SJCRH30 (cell line): ENCODE data around the gene DRG2. TPM values are rescaled to one million over a fixed set of nuclear protein-coding genes. Genes with fewer than 3 reads are reported as not detected.
A peak's percentile ranks its signal among the peaks of the same experiment; 100 is the strongest.

Source experiments
- DNase-seq, 2 experiments: peaks; one replicate each; pipeline ENCODE4 v3.0.0-alpha.2; 2015 to 2020
- H3K27ac ChIP-seq: fragments of 250-450 bp; sonication (Bioruptor Pico); 2 replicates; pipeline ENCODE4 v1.5.1; 2020; ENCODE audit warnings: mild to moderate bottlenecking, moderate library complexity
- H3K27me3 ChIP-seq: fragments of 250-450 bp; sonication (Bioruptor Pico); 2 replicates; pipeline ENCODE4 v1.5.1; 2020; ENCODE audit warnings: mild to moderate bottlenecking, moderate library complexity
- H3K36me3 ChIP-seq: fragments of 250-450 bp; sonication (Bioruptor Pico); 2 replicates; pipeline ENCODE4 v1.5.1; 2020; ENCODE audit warnings: mild to moderate bottlenecking, moderate library complexity
- H3K4me1 ChIP-seq: fragments of 250-450 bp; sonication (Bioruptor Pico); 2 replicates; pipeline ENCODE4 v1.5.1; 2020; ENCODE audit warnings: mild to moderate bottlenecking, moderate library complexity
- H3K4me3 ChIP-seq: fragments of 250-450 bp; sonication (Bioruptor Pico); 2 replicates; pipeline ENCODE4 v1.5.1; 2020; ENCODE audit warnings: mild to moderate bottlenecking, moderate library complexity
- H3K9me3 ChIP-seq: fragments of 250-450 bp; sonication (Bioruptor Pico); replicated peaks from 2 replicates; pipeline ENCODE4 v1.5.1; 2020; ENCODE audit warnings: mild to moderate bottlenecking, moderate library complexity
- total RNA-seq: library from RNA; depleted of rRNA; stranded (reverse); fragments of >200 nt; shearing (Covaris generic); gene quantifications from 2 replicates; pipeline ENCODE4 v1.2.3, GENCODE V29; 2014

DRG2 gene
- total RNA-seq, 1 experiment from 2014 or later, result 72.2 TPM

DNA sequence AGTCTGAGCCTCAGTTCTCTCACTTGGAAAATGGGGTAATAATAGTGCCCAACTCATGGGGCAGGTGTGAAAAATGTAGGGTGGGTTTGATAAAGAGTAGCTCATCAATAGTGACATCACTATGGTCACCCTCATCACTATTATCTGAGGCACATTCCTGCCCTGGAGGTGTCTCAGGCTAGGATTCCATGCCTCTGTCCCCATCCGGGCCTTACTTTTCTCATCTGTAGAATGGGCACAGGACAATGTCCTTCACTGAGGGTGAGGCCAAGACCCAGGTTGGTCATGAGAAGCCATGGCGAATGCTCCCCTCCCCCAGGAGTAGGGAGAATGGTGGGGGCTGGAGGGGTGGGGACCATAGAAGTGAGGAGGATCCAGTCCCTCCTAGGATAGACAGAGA, 51.3 kb downstream of the DRG2 start:
- DNase-seq, result no peak
- peaks cover 18% of the 10 kb centered on the region for H3K27me3 ChIP-seq
- no peaks in the 10 kb centered on the region for H3K36me3 ChIP-seq
- no peak overlapping the region for H3K4me3 ChIP-seq
- no peaks in the 10 kb centered on the region for H3K9me3 ChIP-seq
- no peak overlapping the region for H3K27ac ChIP-seq
- peaks cover 2% of the 10 kb centered on the region for H3K4me1 ChIP-seq

- Histone ChIP-seq H3K4me3 (no peak overlapping the region), H3K27ac (no peak overlapping the region), H3K9me3 (no peaks in the 10 kb centered on the region), H3K4me1 (peaks cover 6% of the 10 kb centered on the region), H3K36me3 (no peaks in the 10 kb centered on the region), H3K27me3 (peaks cover 15% of the 10 kb centered on the region)
- DNase-seq, result no peak
Observed at GRCh38 chr17:18139498-18139897, 51.8 kb downstream of the DRG2 start.

- DNase-seq, result peak; percentile 60 to 71
- Histone ChIP-seq H3K4me3 (no peak overlapping the region), H3K4me1 (peaks cover 6% of the 10 kb centered on the region), H3K36me3 (no peaks in the 10 kb centered on the region), H3K27ac (no peak overlapping the region), H3K9me3 (no peaks in the 10 kb centered on the region), H3K27me3 (peaks cover 11% of the 10 kb centered on the region)
Observed at GRCh38 chr17:18139949-18140348, 52.2 kb downstream of the DRG2 start.

- no peaks in the 10 kb centered on the region for H3K9me3 ChIP-seq
- DNase-seq, result no peak
- no peaks in the 10 kb centered on the region for H3K36me3 ChIP-seq
- no peak overlapping the region for H3K4me3 ChIP-seq
- H3K27ac ChIP-seq, result no peak overlapping the region
- H3K4me1 ChIP-seq, result peaks cover 6% of the 10 kb centered on the region
- peaks cover 4% of the 10 kb centered on the region; the same call in 1 of the 2 replicates for H3K27me3 ChIP-seq
Observed at GRCh38 chr17:18140648-18141047, 52.9 kb downstream of the DRG2 start.

- no peaks in the 10 kb centered on the region for H3K36me3 ChIP-seq
- H3K9me3 ChIP-seq, result no peaks in the 10 kb centered on the region
- 0 out of 2 replicates have a peak, but pooled peaks cover 3% of the 10 kb centered on the region for H3K27me3 ChIP-seq
- peaks cover 6% of the 10 kb centered on the region for H3K4me1 ChIP-seq
- peak; percentile 64 to 93 for DNase-seq
- no peak overlapping the region for H3K4me3 ChIP-seq
- H3K27ac ChIP-seq, result no peak overlapping the region
Observed at GRCh38 chr17:18141210-18141803, 53.6 kb downstream of the DRG2 start.

- no peak overlapping the region for H3K27ac ChIP-seq
- H3K4me3 ChIP-seq, result no peak overlapping the region
- no peaks in the 10 kb centered on the region for H3K36me3 ChIP-seq
- H3K4me1 ChIP-seq, result peaks cover 6% of the 10 kb centered on the region
- H3K9me3 ChIP-seq, result no peaks in the 10 kb centered on the region
- no peak for DNase-seq
- 0 out of 2 replicates have a peak, but pooled peaks cover 3% of the 10 kb centered on the region for H3K27me3 ChIP-seq
Observed at GRCh38 chr17:18142417-18142816, 54.7 kb downstream of the DRG2 start.

DNA sequence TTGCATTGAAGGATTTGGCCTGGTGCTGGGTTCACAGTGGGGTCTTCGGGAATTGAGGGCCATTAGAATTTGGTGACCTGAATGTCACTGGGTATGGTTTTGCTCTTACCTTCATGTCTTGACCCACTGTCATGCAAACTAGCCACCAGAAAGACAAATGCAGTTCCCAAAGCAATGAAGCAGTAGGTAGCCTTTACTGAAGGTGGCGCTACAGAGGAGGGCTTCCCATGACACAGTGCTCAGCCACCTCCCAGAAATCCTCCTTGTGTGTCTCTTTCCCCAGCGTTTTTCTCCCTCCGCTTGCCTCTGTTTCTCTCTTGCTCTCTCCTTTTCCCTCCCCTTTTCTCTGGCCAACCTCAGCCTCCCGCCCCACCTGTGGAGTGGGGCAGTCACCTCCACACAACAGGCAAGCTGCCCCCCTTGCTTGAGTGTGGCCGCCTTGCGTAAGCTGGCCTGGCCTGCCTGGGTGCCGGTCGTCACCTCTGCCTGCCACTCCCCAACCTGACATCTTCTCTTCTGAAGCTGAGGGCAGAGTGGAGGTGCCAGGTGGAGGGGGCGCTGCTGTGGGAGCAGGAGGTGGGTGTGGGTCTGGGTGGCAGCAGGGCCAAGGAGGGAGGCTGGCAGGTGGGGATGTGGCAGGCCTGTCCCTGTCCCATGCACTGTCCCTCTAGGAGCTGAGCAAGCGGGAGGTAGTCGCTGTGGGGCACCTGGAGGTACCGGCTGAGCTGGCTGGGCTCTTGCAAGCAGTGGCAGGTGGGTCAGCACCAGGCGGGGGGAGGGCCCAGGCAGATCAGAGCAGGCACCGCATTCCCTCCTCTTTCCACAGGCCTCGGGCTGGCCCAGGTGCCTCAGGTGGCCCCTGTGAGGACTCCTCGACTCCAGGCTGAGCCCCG, 55.5 kb downstream of the DRG2 start:
- H3K27me3 ChIP-seq, result 0 out of 2 replicates have a peak, but pooled peaks cover 3% of the 10 kb centered on the region
- H3K9me3 ChIP-seq, result no peaks in the 10 kb centered on the region
- H3K36me3 ChIP-seq, result no peaks in the 10 kb centered on the region
- H3K27ac ChIP-seq, result no peak overlapping the region
- peak; percentile 59 to 83 for DNase-seq
- H3K4me1 ChIP-seq, result peaks cover 6% of the 10 kb centered on the region
- H3K4me3 ChIP-seq, result no peak overlapping the region

GRCh38 chr17:18144261-18144660, 56.5 kb downstream of the DRG2 start:
- no peak overlapping the region for H3K27ac ChIP-seq
- 0 out of 2 replicates have a peak, but pooled peaks cover 3% of the 10 kb centered on the region for H3K27me3 ChIP-seq
- H3K4me3 ChIP-seq, result no peak overlapping the region
- peaks cover 6% of the 10 kb centered on the region for H3K4me1 ChIP-seq
- no peaks in the 10 kb centered on the region for H3K9me3 ChIP-seq
- DNase-seq, result peak; percentile 58 to 80
- no peaks in the 10 kb centered on the region for H3K36me3 ChIP-seq

DNA sequence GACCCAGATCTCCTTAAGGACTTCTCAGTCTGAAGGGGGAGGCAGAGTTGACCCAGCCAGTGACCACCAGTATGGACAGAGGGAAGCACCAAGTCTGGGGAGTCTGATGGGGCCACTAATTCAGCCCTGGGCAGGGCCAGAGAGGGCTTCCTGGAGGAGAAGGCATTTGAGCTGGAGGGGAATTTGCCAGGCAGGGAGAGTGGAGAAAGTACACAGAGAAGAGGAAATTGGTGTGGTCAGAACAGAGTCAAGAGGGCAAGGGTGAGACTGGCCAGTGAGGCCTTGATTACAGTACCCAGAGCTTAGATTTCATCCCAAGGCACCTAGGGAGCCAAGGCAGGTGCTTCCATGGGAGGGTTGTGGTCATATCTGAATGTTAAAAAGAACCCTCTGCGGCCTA, 57.1 kb downstream of the DRG2 start:
- DNase-seq, result no peak
- no peak overlapping the region for H3K27ac ChIP-seq
- no peak overlapping the region for H3K4me3 ChIP-seq
- H3K4me1 ChIP-seq, result peaks cover 6% of the 10 kb centered on the region
- H3K27me3 ChIP-seq, result 0 out of 2 replicates have a peak, but pooled peaks cover 3% of the 10 kb centered on the region
- H3K9me3 ChIP-seq, result no peaks in the 10 kb centered on the region
- H3K36me3 ChIP-seq, result no peaks in the 10 kb centered on the region

DNA sequence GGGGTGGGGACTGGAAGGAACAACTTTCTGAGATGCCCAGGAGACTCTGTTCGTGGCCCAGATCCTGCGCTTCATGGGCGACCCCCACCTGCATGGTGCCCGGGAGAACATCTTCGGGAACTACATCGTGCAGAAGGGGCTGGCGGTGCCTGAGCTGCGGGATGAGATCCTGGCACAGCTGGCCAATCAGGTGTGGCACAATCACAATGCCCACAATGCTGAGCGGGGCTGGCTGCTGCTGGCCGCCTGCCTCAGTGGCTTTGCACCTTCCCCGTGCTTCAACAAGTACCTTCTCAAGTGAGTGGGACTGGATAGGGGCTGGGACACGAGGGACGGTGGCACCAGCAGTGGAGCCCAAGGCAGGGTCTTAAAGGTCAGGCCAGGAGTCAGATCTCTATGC, 58.1 kb downstream of the DRG2 start:
- Histone ChIP-seq H3K36me3 (no peaks in the 10 kb centered on the region), H3K9me3 (no peaks in the 10 kb centered on the region), H3K4me1 (peaks cover 6% of the 10 kb centered on the region), H3K4me3 (no peak overlapping the region), H3K27me3 (no peaks in the 10 kb centered on the region), H3K27ac (no peak overlapping the region)
- no peak for DNase-seq

DNA sequence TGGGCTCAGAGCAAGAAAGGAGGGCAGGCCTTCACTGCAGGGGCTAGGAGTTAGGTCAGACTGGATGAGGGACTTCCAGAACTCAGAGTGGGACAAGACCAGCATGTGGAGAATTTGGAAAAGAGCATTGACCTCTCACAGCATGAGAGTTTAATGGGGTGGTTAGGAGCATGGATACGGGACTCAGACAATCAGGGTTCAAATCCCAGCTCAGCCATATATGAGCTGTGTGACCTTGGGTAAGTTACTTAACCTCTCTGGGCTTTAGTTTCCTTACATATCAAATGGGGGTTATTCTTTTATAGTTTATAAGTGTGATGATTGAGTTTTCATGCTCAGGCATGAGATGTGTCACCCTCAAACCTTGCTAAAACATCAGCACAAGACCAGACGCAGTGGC, 58.5 kb downstream of the DRG2 start:
- Histone ChIP-seq H3K9me3 (no peaks in the 10 kb centered on the region), H3K36me3 (no peaks in the 10 kb centered on the region)
- DNase-seq, result no peak

GRCh38 chr17:18146980-18147379, 59.2 kb downstream of the DRG2 start:
- H3K4me3 ChIP-seq, result no peak overlapping the region
- DNase-seq, result no peak
- peaks cover 6% of the 10 kb centered on the region for H3K4me1 ChIP-seq
- no peaks in the 10 kb centered on the region for H3K9me3 ChIP-seq
- no peaks in the 10 kb centered on the region for H3K36me3 ChIP-seq
- H3K27ac ChIP-seq, result no peak overlapping the region
- H3K27me3 ChIP-seq, result no peaks in the 10 kb centered on the region

More for the DNA sequence above, 58.5 kb downstream of the DRG2 start:
- H3K27me3 ChIP-seq, result no peaks in the 10 kb centered on the region
- H3K4me1 ChIP-seq, result peaks cover 6% of the 10 kb centered on the region
- H3K4me3 ChIP-seq, result no peak overlapping the region
- no peak overlapping the region for H3K27ac ChIP-seq

DNA sequence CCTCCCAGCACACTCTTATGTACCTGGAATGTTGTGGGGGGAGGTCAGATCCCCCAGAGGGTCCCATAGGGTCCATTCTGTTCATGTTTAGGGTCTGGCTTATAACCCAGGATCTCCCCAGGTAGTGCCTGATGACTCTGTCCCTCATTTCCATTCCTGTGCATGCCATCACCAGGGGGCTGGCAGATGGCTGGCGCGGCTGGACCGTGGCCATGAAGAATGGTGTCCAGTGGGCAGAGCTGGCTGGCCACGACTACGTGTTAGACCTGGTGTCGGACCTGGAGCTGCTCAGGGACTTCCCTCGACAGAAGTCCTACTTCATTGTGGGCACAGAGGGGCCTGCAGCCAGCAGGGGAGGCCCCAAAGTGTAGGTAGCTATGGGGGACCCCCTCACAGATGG, 60.8 kb downstream of the DRG2 start:
- Histone ChIP-seq H3K36me3 (no peaks in the 10 kb centered on the region), H3K27ac (no peak overlapping the region)

GRCh38 chr17:18151290-18151689, 63.5 kb downstream of the DRG2 start:
- H3K4me3 ChIP-seq, result no peak overlapping the region
- H3K9me3 ChIP-seq, result no peaks in the 10 kb centered on the region
- no peaks in the 10 kb centered on the region for H3K27me3 ChIP-seq
- no peak overlapping the region for H3K27ac ChIP-seq
- peaks cover 7% of the 10 kb centered on the region; the same call in 1 of the 2 replicates for H3K4me1 ChIP-seq
- no peaks in the 10 kb centered on the region for H3K36me3 ChIP-seq
- DNase-seq, result no peak

More for the DNA sequence above, 60.8 kb downstream of the DRG2 start:
- H3K4me3 ChIP-seq, result no peak overlapping the region
- no peak for DNase-seq
- no peaks in the 10 kb centered on the region for H3K9me3 ChIP-seq
- peaks cover 12% of the 10 kb centered on the region for H3K4me1 ChIP-seq
- no peaks in the 10 kb centered on the region for H3K27me3 ChIP-seq

- Histone ChIP-seq H3K4me1 (peaks cover 14% of the 10 kb centered on the region), H3K27me3 (no peaks in the 10 kb centered on the region)
Observed at GRCh38 chr17:18155179-18155578, 67.4 kb downstream of the DRG2 start.

More at GRCh38 chr17:18155179-18155578, 67.4 kb downstream of the DRG2 start:
- H3K9me3 ChIP-seq, result no peaks in the 10 kb centered on the region
- DNase-seq, result no peak
- no peak overlapping the region for H3K4me3 ChIP-seq
- no peak overlapping the region for H3K27ac ChIP-seq
- H3K36me3 ChIP-seq, result no peaks in the 10 kb centered on the region
